Muscle layer of duodenum (tissue), 2 donors: ENCODE results near the gene TBC1D14.
"Not testable (repeated sequence)": the region's sequence is repeated elsewhere in the genome, so short reads cannot be mapped to it uniquely, and the experiment has no call there.

Experiments
- H3K27ac ChIP-seq: one replicate; pipeline ENCODE4 v1.7.0; 2013; ENCODE audit warnings: mild to moderate bottlenecking, low read length
- H3K27me3 ChIP-seq: one replicate; pipeline ENCODE4 v1.7.0; 2013; ENCODE audit warnings: low read depth, mild to moderate bottlenecking, control low read depth, low read length
- H3K36me3 ChIP-seq, 2 donors: one replicate each; pipeline ENCODE4 v1.7.0; 2013; ENCODE audit warnings: low read length in 2 of 2, control low read depth in 1 of 2, mild to moderate bottlenecking in 1 of 2; ENCODE audit not compliant: insufficient read depth in 2 of 2, control insufficient read depth in 1 of 2
- H3K4me1 ChIP-seq, 2 donors: one replicate each; pipeline ENCODE4 v1.7.0; 2013; ENCODE audit warnings: low read length in 2 of 2, mild to moderate bottlenecking in 2 of 2, control low read depth in 1 of 2, moderate library complexity in 1 of 2; ENCODE audit not compliant: insufficient read depth in 2 of 2, control insufficient read depth in 1 of 2
- H3K4me3 ChIP-seq, 2 donors: one replicate each; pipeline ENCODE4 v1.7.0; 2013; ENCODE audit warnings: low read length in 2 of 2, low read depth in 1 of 2, mild to moderate bottlenecking in 1 of 2
- H3K9me3 ChIP-seq, 2 donors: one replicate each; pipeline ENCODE4 v1.7.0; 2013; ENCODE audit warnings: low read length in 2 of 2, control low read depth in 1 of 2, mild to moderate bottlenecking in 1 of 2; ENCODE audit not compliant: control insufficient read depth in 1 of 2
- donor health status: healthy.

The TBC1D14 gene

DNA sequence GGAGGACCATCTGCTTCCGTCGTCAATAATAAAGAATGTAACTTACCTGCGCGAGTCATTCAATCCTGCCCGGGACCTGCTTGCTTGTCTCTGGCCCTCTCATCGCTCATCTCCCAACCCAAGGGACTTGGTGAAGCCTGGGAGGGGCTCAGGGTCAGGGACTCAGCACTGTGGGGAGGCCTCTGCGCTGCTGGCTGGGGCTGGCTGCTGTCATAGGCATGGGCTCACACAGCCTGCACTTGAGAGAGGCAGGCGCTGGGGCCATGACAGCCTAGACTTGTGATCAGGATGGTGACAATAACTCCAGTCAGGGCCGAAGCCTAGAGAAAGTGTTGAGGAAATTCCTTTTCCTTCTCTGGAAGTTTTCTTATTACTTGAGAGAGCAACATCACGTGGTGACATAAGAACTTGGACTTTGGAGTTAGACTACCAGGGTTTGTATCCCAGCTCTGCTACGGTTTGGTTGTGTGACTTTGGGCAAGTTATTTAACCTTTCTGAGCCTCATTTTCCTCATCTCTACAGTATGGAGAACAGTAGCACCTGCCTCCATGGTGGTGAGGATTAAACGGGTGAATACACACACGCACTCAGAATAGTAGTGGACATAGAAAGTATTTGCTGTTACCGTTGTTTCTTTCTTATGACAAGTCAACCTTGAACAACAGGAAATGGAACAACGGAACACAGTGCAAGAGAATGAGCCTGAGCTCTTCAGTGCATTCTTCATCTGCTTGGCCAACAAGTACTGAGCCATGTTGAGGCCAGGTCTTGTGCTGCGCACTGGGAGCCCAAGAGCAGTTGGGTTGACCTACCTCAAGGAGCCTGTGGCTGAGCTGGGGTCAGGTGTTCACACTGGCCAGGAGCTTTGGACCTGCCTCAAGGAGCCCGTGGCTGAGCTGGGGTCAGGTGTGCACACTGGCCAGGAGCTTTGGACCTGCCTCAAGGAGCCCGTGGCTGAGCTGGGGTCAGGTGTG lies 60.5 kb downstream of the TBC1D14 start:
- H3K9me3 ChIP-seq, result no peaks in the 10 kb centered on the region
- H3K27ac ChIP-seq, result no peak overlapping the region
- H3K4me3 ChIP-seq, result no peak overlapping the region
- H3K27me3 ChIP-seq, result no peaks in the 10 kb centered on the region
- peaks cover 6 to 7% of the 10 kb centered on the region in 2 donors for H3K4me1 ChIP-seq
- peaks cover 8 to 16% of the 10 kb centered on the region in 2 donors for H3K36me3 ChIP-seq

DNA sequence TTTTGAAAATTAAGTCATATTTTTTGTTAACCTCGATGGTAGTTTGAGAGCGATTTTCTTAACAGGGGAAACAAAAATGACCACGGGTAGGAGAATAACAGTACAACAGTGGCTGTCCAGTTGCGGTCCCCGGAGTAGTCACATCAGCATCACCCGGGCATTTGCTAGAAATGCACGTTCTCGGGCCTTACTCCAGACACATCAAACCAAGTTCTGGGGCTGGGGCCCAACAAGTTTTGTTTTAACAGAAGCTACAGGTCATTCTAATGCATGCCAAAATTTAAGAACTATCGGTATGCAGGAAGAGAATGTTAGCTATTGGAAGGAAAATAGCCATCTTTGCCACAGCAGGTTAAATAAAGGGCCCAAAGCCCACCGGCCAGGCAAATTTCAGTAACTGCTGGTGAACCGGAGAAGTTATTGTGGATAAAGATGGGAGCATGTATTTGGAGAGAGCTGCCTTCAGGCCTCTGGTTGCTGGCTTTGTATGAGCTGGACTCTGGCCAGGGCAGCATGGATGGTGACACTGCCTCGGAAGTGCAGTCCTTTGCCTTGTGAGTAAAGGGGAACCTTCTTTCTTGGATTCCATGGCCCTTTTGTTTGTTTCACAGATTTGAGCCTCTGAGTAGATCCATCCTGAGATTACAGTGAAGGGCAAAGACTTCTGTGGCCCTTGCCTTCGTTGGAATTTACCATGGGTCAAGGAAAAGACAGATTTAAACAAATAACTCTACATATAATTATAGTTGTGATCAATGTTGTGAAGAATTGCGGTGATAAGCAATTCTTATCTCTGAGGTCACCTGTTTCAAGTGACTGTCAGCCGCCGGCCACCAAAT lies 62.1 kb downstream of the TBC1D14 start:
- Histone ChIP-seq H3K36me3 (peaks cover 8 to 16% of the 10 kb centered on the region in 2 donors), H3K4me1 (peaks cover 6 to 7% of the 10 kb centered on the region in 2 donors), H3K4me3 (no peak overlapping the region), H3K27me3 (no peaks in the 10 kb centered on the region), H3K9me3 (no peaks in the 10 kb centered on the region), H3K27ac (no peak overlapping the region)

DNA sequence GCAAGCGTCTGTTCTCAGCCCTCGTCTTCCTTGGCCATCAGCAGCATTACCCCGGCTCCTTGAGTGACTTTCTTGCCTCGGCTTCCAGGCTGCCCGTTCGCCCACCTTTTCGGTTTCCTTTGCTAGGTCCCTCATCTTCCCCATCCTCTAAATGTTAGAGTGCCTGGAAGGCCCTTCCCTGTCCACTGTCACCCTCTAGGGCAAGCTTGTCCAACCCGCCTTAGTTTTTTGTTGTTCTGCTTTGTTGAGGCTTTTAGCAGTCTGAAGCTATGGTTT lies 62.7 kb downstream of the TBC1D14 start:
- Histone ChIP-seq H3K36me3 (peaks cover 5 to 16% of the 10 kb centered on the region in 2 donors), H3K4me1 (peaks cover 6 to 7% of the 10 kb centered on the region in 2 donors), H3K27me3 (no peaks in the 10 kb centered on the region), H3K4me3 (no peak overlapping the region), H3K27ac (no peak overlapping the region), H3K9me3 (no peaks in the 10 kb centered on the region)

DNA sequence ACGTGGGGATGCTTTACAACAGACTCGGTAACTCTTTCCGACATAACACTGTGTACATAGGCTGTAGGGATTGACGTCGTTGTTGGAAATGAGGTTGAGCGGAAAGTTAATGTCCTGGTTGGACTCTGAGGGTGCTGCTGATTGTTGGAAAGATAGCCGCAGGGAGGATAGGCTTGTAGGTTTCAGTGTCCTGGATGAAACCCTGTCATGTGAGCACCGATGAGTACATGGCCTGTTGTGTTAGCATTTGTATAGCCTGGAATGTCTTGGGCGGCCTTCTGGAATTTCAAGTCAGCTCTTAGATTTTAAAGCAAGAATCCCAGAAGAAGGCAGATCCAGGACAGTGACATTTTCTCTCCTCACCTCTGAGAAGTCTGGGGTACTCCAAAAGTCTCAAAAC lies 63.3 kb downstream of the TBC1D14 start:
- Histone ChIP-seq H3K27ac (no peak overlapping the region), H3K27me3 (no peaks in the 10 kb centered on the region), H3K9me3 (no peaks in the 10 kb centered on the region), H3K36me3 (peaks cover 0 to 11% of the 10 kb centered on the region in 2 donors), H3K4me1 (peaks cover 6 to 7% of the 10 kb centered on the region in 2 donors), H3K4me3 (no peak overlapping the region)

DNA sequence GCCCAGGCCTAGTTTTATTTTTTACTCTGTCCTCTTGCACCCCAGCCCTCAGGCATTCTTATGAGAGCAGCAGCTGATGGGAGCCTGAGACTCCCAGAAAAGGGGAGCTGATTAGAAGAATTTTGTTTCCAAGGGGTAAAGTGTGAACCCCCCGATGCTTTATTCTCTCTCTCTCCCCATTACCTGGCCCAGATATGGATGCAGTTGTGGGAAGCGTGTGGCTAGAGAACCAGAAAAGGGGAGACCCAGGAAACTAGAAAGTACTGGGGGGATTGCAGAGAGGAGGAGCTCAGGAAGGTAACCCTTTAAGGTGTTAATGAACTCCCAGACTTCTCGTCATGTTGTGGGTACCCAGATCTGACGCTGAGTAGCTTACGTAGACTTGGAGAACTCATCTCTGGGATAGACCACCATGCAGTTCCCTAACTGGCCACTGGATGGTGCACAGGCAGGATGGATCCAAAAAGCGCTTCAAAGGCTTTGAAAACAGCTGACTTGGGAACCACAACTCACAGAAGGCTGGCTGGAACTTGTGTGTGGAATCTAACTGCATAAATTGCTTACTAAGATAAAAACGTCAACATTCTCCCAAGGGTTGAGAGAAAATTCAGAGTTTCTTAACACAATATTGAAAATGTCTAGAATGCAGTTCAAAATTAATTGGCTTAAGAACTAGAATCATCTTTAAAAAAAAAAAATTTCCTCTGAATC lies 64.7 kb downstream of the TBC1D14 start:
- no peaks in the 10 kb centered on the region for H3K27me3 ChIP-seq
- no peak overlapping the region for H3K4me3 ChIP-seq
- peaks cover 6 to 7% of the 10 kb centered on the region in 2 donors for H3K4me1 ChIP-seq
- H3K9me3 ChIP-seq, result no peaks in the 10 kb centered on the region
- H3K27ac ChIP-seq, result no peak overlapping the region
- H3K36me3 ChIP-seq, result no peaks in the 10 kb centered on the region

DNA sequence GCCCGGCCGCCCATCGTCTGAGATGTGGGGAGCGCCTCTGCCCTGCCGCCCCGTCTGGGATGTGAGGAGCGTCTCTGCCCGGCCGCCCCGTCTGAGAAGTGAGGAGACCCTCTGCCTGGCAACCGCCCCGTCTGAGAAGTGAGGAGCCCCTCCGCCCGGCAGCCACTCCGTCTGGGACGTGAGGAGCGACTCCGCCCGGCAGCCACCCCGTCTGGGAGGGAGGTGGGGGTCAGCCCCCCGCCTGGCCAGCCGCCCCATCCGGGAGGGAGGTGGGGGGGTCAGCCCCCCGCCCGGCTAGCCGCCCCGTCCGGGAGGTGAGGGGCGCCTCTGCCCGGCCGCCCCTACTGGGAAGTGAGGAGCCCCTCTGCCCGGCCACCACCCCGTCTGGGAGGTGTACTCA lies 68.2 kb downstream of the TBC1D14 start:
- not testable (repeated sequence) for H3K27ac ChIP-seq, H3K9me3 ChIP-seq

DNA sequence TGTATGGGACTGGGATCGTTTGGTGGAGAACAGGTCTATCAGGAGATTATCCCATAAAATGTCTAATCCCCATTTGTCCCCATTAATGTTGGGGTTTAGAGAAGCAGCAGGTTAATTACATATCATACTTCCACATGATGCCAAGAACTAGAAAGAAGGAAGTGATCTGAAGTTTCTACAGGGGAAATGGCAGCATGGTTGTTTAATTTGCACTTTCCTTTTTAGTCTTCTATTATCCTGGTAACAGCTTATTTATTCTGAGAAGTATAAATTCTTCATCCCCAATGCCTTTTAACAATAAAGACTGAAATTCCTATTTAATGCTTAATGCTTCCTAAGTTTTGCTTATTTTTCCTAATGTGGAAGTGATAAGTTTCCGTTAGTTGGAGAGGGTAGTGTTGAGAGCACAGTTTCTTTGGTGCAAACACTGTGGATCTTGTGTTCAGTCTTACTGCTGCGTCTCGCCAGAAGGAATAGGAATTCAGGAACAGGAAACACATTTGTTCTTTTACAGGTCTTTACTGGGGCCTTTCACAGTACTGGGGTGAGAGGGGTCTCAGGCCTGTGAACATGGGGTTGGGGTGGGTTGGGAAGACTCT lies 74.0 kb downstream of the TBC1D14 start:
- peaks cover 6 to 30% of the 10 kb centered on the region in 2 donors for H3K4me1 ChIP-seq
- no peak overlapping the region for H3K4me3 ChIP-seq

More for the DNA sequence above, 68.2 kb downstream of the TBC1D14 start:
- H3K27me3 ChIP-seq, H3K4me1 ChIP-seq, H3K4me3 ChIP-seq, H3K36me3 ChIP-seq: not testable (repeated sequence)

DNA sequence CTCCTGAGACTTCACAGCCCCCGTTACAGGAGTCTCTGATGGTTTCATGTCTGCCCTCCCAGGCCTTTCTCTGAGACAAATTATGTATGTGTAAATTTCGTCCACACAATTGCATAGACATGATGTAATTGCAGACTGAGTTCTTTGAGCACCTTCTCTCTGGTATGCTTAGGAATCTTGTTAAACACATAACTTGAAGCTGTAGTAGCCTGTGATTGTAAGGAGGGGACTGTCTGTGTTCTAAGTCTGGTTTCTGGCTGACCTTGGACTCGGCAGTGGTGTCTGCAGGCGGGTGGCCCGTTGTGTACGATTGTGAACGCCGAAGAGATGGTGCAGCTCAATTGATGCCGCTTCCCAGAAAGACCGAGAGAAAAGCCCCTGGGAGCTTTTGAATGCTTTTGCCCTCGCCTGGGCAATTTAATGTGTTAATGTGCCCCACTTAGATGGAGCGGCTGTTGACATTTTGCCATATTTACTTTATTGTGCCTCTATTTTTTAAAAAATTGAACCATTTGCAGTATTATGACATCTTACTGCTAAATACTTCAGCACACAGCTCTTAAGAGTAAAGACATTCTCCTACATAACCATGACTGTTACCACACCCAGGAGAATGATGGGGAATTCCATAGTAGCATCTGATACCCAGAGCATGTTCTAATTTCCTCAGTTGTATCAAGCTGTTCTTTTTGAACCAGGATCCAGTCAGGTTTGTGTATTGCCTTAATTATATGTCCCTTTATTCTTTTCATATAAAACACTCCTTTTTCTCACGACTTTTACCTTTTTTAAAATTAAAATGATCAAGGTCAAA lies 75.2 kb downstream of the TBC1D14 start:
- Histone ChIP-seq H3K4me3 (peak overlapping the region in 1 of 2 donors; percentile 94), H3K27me3 (no peaks in the 10 kb centered on the region), H3K27ac (no peak overlapping the region), H3K36me3 (peaks cover 0 to 5% of the 10 kb centered on the region in 2 donors), H3K4me1 (peaks cover 6 to 42% of the 10 kb centered on the region in 2 donors), H3K9me3 (no peaks in the 10 kb centered on the region)

More for the DNA sequence above, 74.0 kb downstream of the TBC1D14 start:
- H3K36me3 ChIP-seq, result peaks cover 0 to 5% of the 10 kb centered on the region in 2 donors
- H3K27ac ChIP-seq, result no peak overlapping the region
- H3K27me3 ChIP-seq, result no peaks in the 10 kb centered on the region
- no peaks in the 10 kb centered on the region for H3K9me3 ChIP-seq

DNA sequence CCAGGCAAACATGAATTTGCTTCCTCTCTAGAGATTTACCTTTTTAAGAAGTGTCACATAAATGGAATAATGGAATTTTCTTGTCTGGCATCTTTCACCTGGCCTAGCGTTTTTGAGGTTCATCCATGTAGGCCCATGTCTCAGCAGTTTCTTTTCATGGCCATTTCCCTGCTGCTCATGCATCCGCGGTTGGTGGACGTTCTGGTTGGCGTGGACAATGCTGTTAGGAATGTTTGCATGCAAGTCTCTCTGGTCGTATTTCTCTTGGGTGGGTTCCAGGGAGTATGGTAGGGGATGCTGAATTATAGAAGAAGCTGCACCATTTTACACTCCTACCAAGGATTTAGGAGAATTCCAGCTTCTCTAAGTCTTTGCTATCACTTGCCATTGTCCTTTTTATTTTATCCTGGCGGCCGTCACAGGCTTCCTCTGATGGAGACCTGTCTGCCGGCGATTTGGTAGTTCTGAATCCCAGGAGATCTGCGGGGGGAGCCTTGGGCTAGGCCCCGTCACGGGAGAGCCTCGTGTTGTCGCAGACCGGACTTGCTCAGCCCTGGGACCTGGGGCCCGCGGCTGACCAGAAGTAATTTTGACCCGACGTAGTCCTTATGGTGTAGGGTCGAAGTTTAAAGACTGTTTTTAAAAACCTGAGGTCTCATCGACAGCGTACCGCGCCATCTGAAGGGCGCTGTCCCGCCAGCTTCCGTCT lies 76.6 kb downstream of the TBC1D14 start:
- H3K27ac ChIP-seq, result peak overlapping the region; percentile 93
- peaks cover 0 to 5% of the 10 kb centered on the region in 2 donors for H3K36me3 ChIP-seq
- no peaks in the 10 kb centered on the region for H3K9me3 ChIP-seq
- peak overlapping the region; percentile 77 to 94 for H3K4me3 ChIP-seq
- H3K4me1 ChIP-seq, result peaks cover 6 to 50% of the 10 kb centered on the region in 2 donors
- H3K27me3 ChIP-seq, result no peaks in the 10 kb centered on the region
